Colonic mucosa (tissue), 4 donors: ENCODE results near the gene CHTF18. TPM values are rescaled to one million over a fixed set of nuclear protein-coding genes. Genes with fewer than 3 reads are reported as not detected.

Experiments
- DNase-seq: peaks from one replicate; pipeline ENCODE4 v3.0.0-alpha.2; 2020
- H3K27ac ChIP-seq: fragments of 200-600 bp; one replicate; pipeline ENCODE4 v1.8.0; 2021
- H3K27me3 ChIP-seq: fragments of 200-600 bp; one replicate; pipeline ENCODE4 v1.8.0; 2021
- H3K36me3 ChIP-seq: fragments of 200-600 bp; one replicate; pipeline ENCODE4 v1.8.0; 2021
- H3K4me1 ChIP-seq: fragments of 200-600 bp; one replicate; pipeline ENCODE4 v1.8.0; 2021; ENCODE audit warnings: mild to moderate bottlenecking
- H3K4me3 ChIP-seq: fragments of 200-600 bp; one replicate; pipeline ENCODE4 v1.8.0; 2021
- H3K9ac ChIP-seq, 2 donors: one replicate each; pipeline ENCODE4 v1.7.0; 2013; ENCODE audit warnings: control low read depth in 2 of 2, low read depth in 2 of 2, low read length in 2 of 2
- H3K9me3 ChIP-seq: fragments of 200-600 bp; one replicate; pipeline ENCODE4 v1.8.0; 2021
- intact Hi-C: fragments of 100-400 bp; cut with DNase I; formaldehyde crosslinking; loops from one replicate; pipeline ENCODE4 v1.14.1; 2022
- microRNA-seq: library from miRNA; unstranded; fragments of <30 nt; microRNA quantifications from one replicate; pipeline ENCODE4, GENCODE V29; 2019
- total RNA-seq, 2 donors: library from RNA; stranded (reverse); fragmentation: NEBNext Ultra II Directional in 1 of 2; extraction: Animal tissue kit (Norgen Biotek cat#: 25700) in 1 of 2; gene quantifications; one replicate each; pipeline ENCODE4 v1.2.1, GENCODE V29; 2021
- TF ChIP-seq, protein P1 (sequence below): fragments of 200-600 bp; IDR thresholded peaks from one replicate; pipeline ENCODE4 v1.8.0; 2022; ENCODE audit warnings: antibody characterized with exemption, mild to moderate bottlenecking
- donor health status: healthy.
- donor health status: DM: no; HTN: no; CAD: no.
- donor health status: DM: no; HTN: no; CAD: no.

CHTF18 gene
- total RNA-seq, 2 donors from 2014 or later, result 16.5 to 111 TPM

- no peak overlapping the region for H3K27ac ChIP-seq
- no peak for DNase-seq
Measured at GRCh38 chr16:844638-845350, 56.4 kb downstream of the CHTF18 start.

DNA sequence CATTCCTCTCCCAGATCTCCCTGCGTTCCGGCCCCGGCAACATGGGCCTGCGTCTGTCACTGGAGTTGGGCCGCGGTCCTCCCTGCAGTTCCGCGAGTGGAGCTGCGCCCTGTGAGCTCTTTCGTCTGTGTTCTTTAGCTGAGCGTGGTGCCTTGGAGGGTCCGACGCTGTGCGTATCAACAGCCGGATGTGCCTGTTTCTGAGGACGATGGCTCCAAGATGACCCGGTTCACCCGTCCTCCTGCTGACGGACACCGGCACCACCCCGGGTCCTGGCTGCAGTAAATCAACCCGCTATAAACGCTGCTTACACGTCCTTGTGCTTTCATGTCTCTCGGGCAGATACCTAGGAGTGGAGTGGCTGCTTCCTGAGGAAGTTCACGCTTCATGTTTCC, 56.9 kb downstream of the CHTF18 start:
- intact Hi-C loops, result no loop called here
- TF ChIP-seq, protein P1, sequence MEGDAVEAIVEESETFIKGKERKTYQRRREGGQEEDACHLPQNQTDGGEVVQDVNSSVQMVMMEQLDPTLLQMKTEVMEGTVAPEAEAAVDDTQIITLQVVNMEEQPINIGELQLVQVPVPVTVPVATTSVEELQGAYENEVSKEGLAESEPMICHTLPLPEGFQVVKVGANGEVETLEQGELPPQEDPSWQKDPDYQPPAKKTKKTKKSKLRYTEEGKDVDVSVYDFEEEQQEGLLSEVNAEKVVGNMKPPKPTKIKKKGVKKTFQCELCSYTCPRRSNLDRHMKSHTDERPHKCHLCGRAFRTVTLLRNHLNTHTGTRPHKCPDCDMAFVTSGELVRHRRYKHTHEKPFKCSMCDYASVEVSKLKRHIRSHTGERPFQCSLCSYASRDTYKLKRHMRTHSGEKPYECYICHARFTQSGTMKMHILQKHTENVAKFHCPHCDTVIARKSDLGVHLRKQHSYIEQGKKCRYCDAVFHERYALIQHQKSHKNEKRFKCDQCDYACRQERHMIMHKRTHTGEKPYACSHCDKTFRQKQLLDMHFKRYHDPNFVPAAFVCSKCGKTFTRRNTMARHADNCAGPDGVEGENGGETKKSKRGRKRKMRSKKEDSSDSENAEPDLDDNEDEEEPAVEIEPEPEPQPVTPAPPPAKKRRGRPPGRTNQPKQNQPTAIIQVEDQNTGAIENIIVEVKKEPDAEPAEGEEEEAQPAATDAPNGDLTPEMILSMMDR, result no peak
- no peaks in the 10 kb centered on the region for H3K9me3 ChIP-seq

More at GRCh38 chr16:844638-845350, 56.4 kb downstream of the CHTF18 start:
- Histone ChIP-seq H3K27me3 (no peaks in the 10 kb centered on the region), H3K4me1 (no peaks in the 10 kb centered on the region), H3K4me3 (no peak overlapping the region), H3K36me3 (no peaks in the 10 kb centered on the region), H3K9me3 (no peaks in the 10 kb centered on the region), H3K9ac (no peak overlapping the region)
- TF ChIP-seq, protein P1, result no peak
- intact Hi-C loops, result no loop called here

DNA sequence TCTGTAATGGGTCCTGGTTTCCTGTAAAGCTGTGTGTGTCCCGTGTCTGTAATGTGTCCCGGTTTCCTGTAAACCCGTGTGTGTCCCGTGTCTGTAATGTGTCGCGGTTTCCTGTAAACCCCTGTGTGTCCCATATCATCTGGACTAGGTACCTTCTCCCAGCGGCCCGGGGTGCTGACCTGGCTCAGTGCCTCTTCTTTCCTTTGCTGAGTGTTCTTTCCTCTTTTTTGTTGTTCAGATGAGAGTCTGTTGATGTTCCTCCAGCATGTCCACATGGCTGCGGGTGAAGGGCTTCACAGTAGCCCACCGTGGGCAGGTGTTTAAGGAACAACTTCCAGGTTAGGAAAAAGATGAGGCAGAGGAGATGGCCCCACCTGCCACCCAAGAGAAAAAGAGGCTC, 58.7 kb downstream of the CHTF18 start:
- H3K27me3 ChIP-seq, result no peaks in the 10 kb centered on the region
- intact Hi-C loops, result no loop called here
- no peaks in the 10 kb centered on the region for H3K9me3 ChIP-seq
- H3K27ac ChIP-seq, result no peak overlapping the region
- no peaks in the 10 kb centered on the region for H3K36me3 ChIP-seq
- DNase-seq, result no peak
- no peak overlapping the region for H3K9ac ChIP-seq
- H3K4me3 ChIP-seq, result no peak overlapping the region
- TF ChIP-seq, protein P1, result no peak
- no peaks in the 10 kb centered on the region for H3K4me1 ChIP-seq

More for the DNA sequence above, 56.9 kb downstream of the CHTF18 start:
- Histone ChIP-seq H3K4me3 (no peak overlapping the region), H3K9ac (no peak overlapping the region), H3K36me3 (no peaks in the 10 kb centered on the region), H3K4me1 (no peaks in the 10 kb centered on the region), H3K27me3 (no peaks in the 10 kb centered on the region), H3K27ac (no peak overlapping the region)
- DNase-seq, result no peak

Small RNA genes lying within 50 kb of the gene (microRNA-seq; reads per million reads assigned to microRNA genes)
- not detected for gene MIR662

Other genes starting within 250 kb of the CHTF18 start
- gene PRR35, start 228.2 kb upstream of the CHTF18 start, total RNA-seq, result not detected
- gene NHLRC4, start 221.6 kb upstream of the CHTF18 start, total RNA-seq, result under 1 TPM; 0.32 to 0.35 TPM
- 10 to 100 TPM; 25.6 to 59.3 TPM for gene PIGQ, start 218.7 kb upstream of the CHTF18 start, total RNA-seq
- 10 to 100 TPM; 34.9 to 38.5 TPM for gene RAB40C, start 198.6 kb upstream of the CHTF18 start, total RNA-seq
- 1 to 10 TPM in 1 of 2 donors, under 1 TPM in 1; 0.80 to 1.1 TPM for gene WFIKKN1, start 157.6 kb upstream of the CHTF18 start, total RNA-seq
- 100 to 1,000 TPM in 1 of 2 donors, 10 to 100 TPM in 1; 43.7 to 102 TPM for gene METTL26, start 152.3 kb upstream of the CHTF18 start, total RNA-seq
- gene MCRIP2, start 146.8 kb upstream of the CHTF18 start, total RNA-seq, result 100 to 1,000 TPM; 132 to 158 TPM
- 100 to 1,000 TPM in 1 of 2 donors, 10 to 100 TPM in 1; 25.1 to 122 TPM for gene WDR90, start 139.3 kb upstream of the CHTF18 start, total RNA-seq
- 100 to 1,000 TPM; 112 to 182 TPM for gene RHOT2, start 120.5 kb upstream of the CHTF18 start, total RNA-seq
- gene RHBDL1, start 112.9 kb upstream of the CHTF18 start, total RNA-seq, result 1 to 10 TPM; 4.0 to 5.7 TPM
- 100 to 1,000 TPM in 1 of 2 donors, 10 to 100 TPM in 1; 96.7 to 159 TPM for gene STUB1, start 108.2 kb upstream of the CHTF18 start, total RNA-seq
- 10 to 100 TPM; 40.7 to 72.1 TPM for gene JMJD8, start 104.3 kb upstream of the CHTF18 start, total RNA-seq
- gene WDR24, start 98.2 kb upstream of the CHTF18 start, total RNA-seq, result 10 to 100 TPM in 1 of 2 donors, 1 to 10 TPM in 1; 8.5 to 18.8 TPM
- 1 to 10 TPM; 2.0 to 2.2 TPM for gene FBXL16, start 82.8 kb upstream of the CHTF18 start, total RNA-seq
- gene METRN, start 73.5 kb upstream of the CHTF18 start, total RNA-seq, result 10 to 100 TPM; 23.3 to 50.0 TPM
- gene ANTKMT, start 67.5 kb upstream of the CHTF18 start, total RNA-seq, result 10 to 100 TPM; 42.1 to 83.1 TPM
- 1 to 10 TPM in 1 of 2 donors, under 1 TPM in 1; 0.37 to 3.7 TPM for gene CCDC78, start 62.2 kb upstream of the CHTF18 start, total RNA-seq
- gene HAGHL, start 61.5 kb upstream of the CHTF18 start, total RNA-seq, result 10 to 100 TPM in 1 of 2 donors, 1 to 10 TPM in 1; 2.6 to 13.0 TPM
- 10 to 100 TPM; 29.2 to 62.1 TPM for gene CIAO3, start 47.6 kb upstream of the CHTF18 start, total RNA-seq
- 1 to 10 TPM; 1.4 to 1.8 TPM for gene MSLN, start 27.9 kb upstream of the CHTF18 start, total RNA-seq
- 10 to 100 TPM; 17.3 to 35.6 TPM for gene RPUSD1, start 239 bp upstream of the CHTF18 start, total RNA-seq
- gene GNG13, start 12.1 kb downstream of the CHTF18 start, total RNA-seq, result under 1 TPM in 1 of 2 donors, not detected in 1; 0.24 TPM
- 10 to 100 TPM in 1 of 2 donors, 1 to 10 TPM in 1; 8.4 to 12.8 TPM for gene LMF1, start 182.4 kb downstream of the CHTF18 start, total RNA-seq
- under 1 TPM; 0.20 to 0.61 TPM for gene SOX8, start 193.2 kb downstream of the CHTF18 start, total RNA-seq